ENCODE measurements around the gene CNTNAP5. TPM values are rescaled to one million over a fixed set of nuclear protein-coding genes. Genes with fewer than 3 reads are reported as not detected.

The CNTNAP5 gene
- total RNA-seq, 1 experiment from 2014 or later: 0.48 TPM

DNA sequence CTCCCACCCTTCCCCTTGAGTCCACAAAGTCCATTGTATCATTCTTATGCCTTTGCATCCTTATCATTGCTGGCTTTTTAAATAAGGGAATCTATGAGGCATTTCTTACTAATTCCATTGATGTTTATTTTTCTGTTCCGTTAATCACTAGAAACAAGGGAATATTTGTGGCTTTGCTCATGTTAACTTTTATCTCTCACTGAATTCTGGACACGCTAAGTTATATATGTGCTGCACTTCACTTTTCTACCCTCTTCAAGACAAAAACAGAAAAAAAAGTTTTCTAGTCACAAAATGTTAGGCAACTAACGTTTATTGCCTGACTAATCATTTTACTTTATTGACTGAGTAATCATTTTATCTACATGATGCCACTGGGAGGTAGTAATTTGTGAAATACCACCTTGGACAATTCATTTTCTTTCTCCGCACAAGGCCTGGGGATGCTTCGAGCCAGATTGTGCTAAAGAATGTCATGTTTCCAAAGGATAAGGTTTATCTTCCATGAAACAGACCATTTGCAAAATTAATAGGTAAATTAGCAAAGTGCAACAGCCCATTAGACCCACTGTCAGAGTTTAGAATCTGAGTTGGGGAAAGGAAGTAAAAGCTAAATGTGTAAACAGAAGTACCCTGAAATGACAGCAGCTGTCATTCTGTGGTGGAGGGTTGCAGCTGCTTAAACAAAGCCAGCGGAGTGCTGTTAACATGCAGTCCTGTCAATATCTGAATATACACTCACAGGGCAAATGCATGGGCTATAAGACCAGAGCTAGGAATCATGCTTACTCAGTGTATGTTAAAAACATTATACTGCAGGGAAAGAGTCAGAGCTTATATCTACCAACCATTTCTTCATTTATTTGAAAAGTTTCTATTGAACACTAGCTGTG is 658.7 kb downstream of the CNTNAP5 start:
- Histone ChIP-seq H4K91ac (ENCODE audit: insufficient read length, low read depth, low read length) (no peak overlapping the region), H2AFZ (ENCODE audit: low read length) (no peak overlapping the region), H3K23me2 (ENCODE audit: insufficient read length, low read depth, low read length, poor library complexity, severe bottlenecking) (no peaks in the 10 kb centered on the region), H2AK5ac (ENCODE audit: insufficient read length, low read length) (no peak overlapping the region), H4K5ac (ENCODE audit: insufficient read length, low read depth, low read length) (no peak overlapping the region), H3K4me2 (ENCODE audit: insufficient read depth, insufficient read length, low read length) (no peak overlapping the region), H3K27ac (ENCODE audit: insufficient read length, low read depth, low read length) (no peak overlapping the region), H4K20me1 (ENCODE audit: control insufficient read depth, insufficient read depth, insufficient read length) (no peaks in the 10 kb centered on the region), H4K8ac (replicated peaks; ENCODE audit: insufficient read length, low read depth, low read length) (no peak overlapping the region), H3K79me2 (ENCODE audit: insufficient read depth, low read length) (no peaks in the 10 kb centered on the region), H3K56ac (ENCODE audit: insufficient read length, low read depth, low read length) (no peak overlapping the region), H3K4ac (ENCODE audit: low read depth, low read length) (no peak overlapping the region), H2BK15ac (ENCODE audit: low read depth, low read length) (no peak overlapping the region), H3K79me1 (ENCODE audit: insufficient read depth, low read depth, low read length, poor library complexity, severe bottlenecking) (no peaks in the 10 kb centered on the region), H2BK12ac (ENCODE audit: insufficient read length, low read depth, low read length) (no peak overlapping the region), H3K27me3 (ENCODE audit: insufficient read depth, low read length) (no peaks in the 10 kb centered on the region), H3K14ac (ENCODE audit: insufficient read depth, low read length) (no peak overlapping the region), H2BK20ac (ENCODE audit: low read depth, low read length, poor library complexity, severe bottlenecking) (no peak overlapping the region), H2BK5ac (ENCODE audit: insufficient read length, low read length) (no peak overlapping the region), H3K18ac (ENCODE audit: insufficient read length, low read depth, low read length) (no peak overlapping the region), H2BK120ac (ENCODE audit: low read depth, low read length, poor library complexity, severe bottlenecking) (no peak overlapping the region), H3K9me3 (ENCODE audit: control insufficient read depth, low read depth, low read length) (no peaks in the 10 kb centered on the region), H3K23ac (ENCODE audit: insufficient read length, low read depth, low read length) (no peak overlapping the region), H3T11ph (ENCODE audit: low read length) (no peak overlapping the region), H3K9ac (ENCODE audit: extremely low read depth, insufficient read length, low read length) (no peak overlapping the region), H3K4me1 (ENCODE audit: insufficient read depth, low read length) (no peaks in the 10 kb centered on the region)
- WGBS (ENCODE audit: extremely low coverage, insufficient read length, low lambda C conversion rate): no CpG with 5 or more reads among the region's 6 CpGs
- H3K4me3 Mint-ChIP-seq: no peak overlapping the region
- H3K9me3 Mint-ChIP-seq: no peaks in the 10 kb centered on the region
- no peaks in the 10 kb centered on the region for H3K4me1 Mint-ChIP-seq
- TF ChIP-seq, protein P1, sequence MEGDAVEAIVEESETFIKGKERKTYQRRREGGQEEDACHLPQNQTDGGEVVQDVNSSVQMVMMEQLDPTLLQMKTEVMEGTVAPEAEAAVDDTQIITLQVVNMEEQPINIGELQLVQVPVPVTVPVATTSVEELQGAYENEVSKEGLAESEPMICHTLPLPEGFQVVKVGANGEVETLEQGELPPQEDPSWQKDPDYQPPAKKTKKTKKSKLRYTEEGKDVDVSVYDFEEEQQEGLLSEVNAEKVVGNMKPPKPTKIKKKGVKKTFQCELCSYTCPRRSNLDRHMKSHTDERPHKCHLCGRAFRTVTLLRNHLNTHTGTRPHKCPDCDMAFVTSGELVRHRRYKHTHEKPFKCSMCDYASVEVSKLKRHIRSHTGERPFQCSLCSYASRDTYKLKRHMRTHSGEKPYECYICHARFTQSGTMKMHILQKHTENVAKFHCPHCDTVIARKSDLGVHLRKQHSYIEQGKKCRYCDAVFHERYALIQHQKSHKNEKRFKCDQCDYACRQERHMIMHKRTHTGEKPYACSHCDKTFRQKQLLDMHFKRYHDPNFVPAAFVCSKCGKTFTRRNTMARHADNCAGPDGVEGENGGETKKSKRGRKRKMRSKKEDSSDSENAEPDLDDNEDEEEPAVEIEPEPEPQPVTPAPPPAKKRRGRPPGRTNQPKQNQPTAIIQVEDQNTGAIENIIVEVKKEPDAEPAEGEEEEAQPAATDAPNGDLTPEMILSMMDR (conservative IDR thresholded peaks at IDR 0.05): no peak
- H3K36me3 Mint-ChIP-seq (ENCODE audit: insufficient read depth in 1 of 3, low read depth in 3 of 3): no peaks in the 10 kb centered on the region
- no peaks in the 10 kb centered on the region for H3K27me3 Mint-ChIP-seq (ENCODE audit: low read depth)
- DNase-seq: no peak
- H3K27ac Mint-ChIP-seq: no peak overlapping the region
